NCI-H2196 treated with DMSO at 0.1 percent for 48 hours (cell line): ENCODE results near the gene DGLUCY.
"Not testable (repeated sequence)": the region's sequence is repeated elsewhere in the genome, so short reads cannot be mapped to it uniquely, and the experiment has no call there.

Source experiments
- DNase-seq: peaks from one replicate; lab custom pipeline; 2025; ENCODE audit not compliant: unreplicated experiment; lab: John Stamatoyannopoulos, UW

The DGLUCY gene

GRCh38 chr14:91232603-91233002 lies 118.7 kb downstream of the DGLUCY start:
- no peak for DNase-seq

DNA sequence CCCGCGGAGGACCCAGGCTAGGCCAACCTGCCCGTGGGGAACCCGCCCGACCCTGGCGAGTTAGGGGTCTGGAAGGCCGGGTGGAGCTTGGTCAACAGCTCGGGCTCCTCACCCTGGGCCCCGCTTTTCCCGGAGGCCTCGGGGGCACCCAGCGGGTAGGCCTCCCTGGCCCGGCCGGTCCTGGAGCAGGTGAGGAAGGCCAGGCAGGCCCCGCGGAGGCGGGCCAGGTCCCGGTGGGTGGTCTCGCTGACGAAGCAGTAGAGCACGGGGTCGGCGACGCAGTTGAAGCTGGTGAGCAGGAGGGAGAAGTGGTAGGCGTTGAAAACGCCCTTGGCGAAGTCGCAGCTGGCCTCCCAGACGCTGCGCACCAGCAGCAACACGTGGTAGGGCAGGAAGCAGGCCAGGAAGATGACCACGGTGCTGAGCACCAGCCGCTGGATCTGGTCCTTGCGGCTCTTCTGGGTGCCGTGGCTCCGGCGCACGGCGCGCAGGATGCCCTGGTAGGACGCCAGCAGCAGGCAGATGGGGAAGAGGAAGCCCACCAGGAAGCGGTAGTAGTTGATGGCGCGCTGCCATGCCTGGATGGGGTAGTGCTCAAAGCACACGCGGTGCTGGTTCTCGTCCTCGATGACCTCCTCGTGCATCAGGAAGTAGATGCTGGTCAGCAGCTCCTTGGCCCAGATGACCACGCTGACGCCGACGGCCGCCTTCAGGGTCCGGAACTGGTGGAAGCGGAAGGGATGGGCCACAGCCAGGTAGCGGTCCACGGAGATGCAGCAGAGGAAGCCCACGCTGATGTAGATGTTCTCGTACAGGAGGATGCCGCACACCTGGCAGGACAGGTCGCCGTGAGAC lies 120.3 kb downstream of the DGLUCY start:
- no peak for DNase-seq

- DNase-seq, result no peak
These were observed 120.9 kb downstream of the DGLUCY start for GRCh38 chr14:91234791-91235114.

GRCh38 chr14:91235841-91236240 lies 122.0 kb downstream of the DGLUCY start:
- no peak for DNase-seq

DNA sequence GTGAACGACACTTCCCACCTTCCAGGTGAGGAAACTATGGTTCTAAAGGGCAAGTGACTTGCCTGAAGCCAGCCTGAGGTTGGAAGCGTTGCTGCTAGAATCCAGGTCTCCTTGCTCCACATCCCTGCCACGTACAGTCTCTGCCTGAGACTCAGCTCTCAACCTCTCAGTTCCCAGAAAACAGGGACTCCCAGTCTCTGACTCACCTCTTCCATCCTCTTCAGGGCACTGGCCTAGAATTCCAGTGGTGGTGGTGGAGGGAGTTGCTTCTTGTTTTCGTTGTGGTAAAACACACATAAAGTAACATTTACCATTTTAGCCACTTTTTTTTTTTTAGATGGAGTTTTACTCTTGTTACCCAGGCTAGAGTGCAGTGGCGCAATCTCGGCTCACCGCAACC lies 123.3 kb downstream of the DGLUCY start:
- no peak for DNase-seq

GRCh38 chr14:91238085-91238484 lies 124.2 kb downstream of the DGLUCY start:
- DNase-seq, result no peak

DNA sequence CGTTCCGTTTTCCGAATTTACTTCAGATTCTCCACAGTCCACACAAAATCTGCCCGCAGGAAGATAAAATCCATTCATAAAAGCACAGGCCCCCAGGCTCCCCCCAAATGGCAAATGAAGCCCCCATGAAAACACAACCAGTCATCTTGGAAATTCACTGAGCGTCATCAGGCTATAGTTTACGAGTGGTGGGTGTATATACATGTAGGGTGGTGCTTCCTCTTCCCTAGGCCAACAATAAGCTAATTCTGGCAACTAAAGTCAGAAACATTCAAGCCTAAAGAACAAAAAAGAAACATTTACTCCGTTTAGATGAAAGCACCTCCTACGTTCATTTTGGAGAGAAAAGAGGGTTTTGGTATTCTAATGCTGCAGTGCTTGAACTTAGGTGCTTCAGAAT lies 124.8 kb downstream of the DGLUCY start:
- DNase-seq, result no peak

DNA sequence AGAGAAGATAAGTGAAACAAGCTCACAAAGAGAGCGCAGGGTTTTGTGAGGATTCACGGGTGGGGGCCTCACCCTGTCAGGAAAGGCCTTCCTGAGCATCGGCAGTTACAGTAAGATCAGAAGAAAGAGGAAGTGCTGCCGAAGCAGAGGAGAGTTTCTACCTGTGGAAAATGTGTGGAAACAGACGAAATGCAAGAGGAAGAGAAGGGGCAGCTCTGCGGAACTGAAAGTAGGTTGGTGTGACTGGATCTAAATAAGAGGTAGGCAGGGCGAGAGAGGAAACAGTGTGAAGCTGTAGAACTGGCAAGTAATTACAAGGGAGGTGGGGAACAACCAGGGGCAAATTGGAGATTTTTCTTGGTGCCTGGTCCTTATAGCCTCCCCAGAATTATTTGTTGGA lies 128.0 kb downstream of the DGLUCY start:
- DNase-seq, result no peak

DNA sequence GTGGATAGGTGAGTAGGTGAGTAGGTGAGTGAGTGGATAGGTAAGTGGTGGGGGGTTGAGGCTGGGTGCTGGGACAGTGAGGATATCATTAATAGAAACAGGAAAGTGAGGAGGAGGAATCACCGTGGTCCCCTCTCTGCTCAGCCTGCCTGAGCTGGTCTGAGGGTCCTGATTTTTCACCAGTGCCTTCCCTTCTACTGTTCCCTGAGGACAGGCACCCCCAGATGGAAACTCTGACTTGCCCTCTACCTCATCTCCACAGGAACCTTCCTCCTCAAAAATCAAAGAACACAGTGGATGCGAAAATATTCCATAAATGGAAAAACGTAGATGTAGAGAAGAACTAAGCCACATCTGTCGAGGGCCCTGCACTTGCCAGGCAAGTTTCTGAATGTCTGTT lies 128.8 kb downstream of the DGLUCY start:
- DNase-seq, result no peak

DNA sequence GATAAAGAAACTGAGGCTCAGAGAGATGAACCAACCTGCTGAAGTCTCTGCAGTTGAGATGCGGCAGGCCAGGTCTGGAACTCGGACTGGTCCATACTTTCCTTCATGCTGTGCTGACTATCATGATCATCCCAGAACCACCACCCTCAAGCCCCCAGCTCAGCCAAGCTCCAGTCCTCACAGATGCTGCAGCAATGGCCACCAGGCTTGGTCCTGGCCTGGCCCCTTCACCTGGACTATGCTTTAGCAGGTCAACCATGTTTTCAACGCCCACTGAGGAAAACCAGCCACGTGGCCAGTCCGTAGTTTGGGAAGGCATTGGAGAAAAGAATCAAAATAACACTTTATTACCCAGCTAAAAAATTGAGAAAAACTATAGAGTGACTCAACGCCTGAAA lies 129.2 kb downstream of the DGLUCY start:
- DNase-seq, result no peak

GRCh38 chr14:91244501-91244901 lies 130.6 kb downstream of the DGLUCY start, which contains the start of gene GPR68:
GPR68 (minus strand) TSS chr14:91244704; CDS start chr14:91235050, 9,654 bp downstream.
- DNase-seq, result no peak

DNA sequence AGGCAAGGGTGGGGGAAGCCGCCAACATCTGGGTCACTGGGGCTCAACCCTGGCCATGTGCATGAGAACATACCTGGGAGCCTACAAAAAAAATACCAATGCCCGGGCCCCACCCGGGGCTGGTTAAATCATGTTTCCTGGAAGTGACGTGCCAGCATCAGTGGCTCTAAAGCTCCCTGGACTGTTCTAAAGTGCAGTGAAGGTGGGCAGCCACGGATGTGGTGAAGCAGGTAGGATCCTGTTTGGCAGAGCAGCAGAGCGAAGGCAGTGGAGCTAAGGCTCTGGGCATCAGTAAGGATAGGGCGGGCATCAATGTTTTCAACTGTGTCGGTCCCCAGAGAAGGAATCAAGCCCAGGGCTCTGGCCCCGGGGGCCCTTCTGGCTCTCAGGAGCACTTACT lies 131.2 kb downstream of the DGLUCY start:
- DNase-seq, result no peak

- not testable (repeated sequence) for DNase-seq
These were observed 131.7 kb downstream of the DGLUCY start for GRCh38 chr14:91245616-91246015.

- DNase-seq, result no peak
These were observed 132.4 kb downstream of the DGLUCY start for GRCh38 chr14:91246051-91246852.

- no peak for DNase-seq
These were observed 136.2 kb downstream of the DGLUCY start for GRCh38 chr14:91249841-91250616.

DNA sequence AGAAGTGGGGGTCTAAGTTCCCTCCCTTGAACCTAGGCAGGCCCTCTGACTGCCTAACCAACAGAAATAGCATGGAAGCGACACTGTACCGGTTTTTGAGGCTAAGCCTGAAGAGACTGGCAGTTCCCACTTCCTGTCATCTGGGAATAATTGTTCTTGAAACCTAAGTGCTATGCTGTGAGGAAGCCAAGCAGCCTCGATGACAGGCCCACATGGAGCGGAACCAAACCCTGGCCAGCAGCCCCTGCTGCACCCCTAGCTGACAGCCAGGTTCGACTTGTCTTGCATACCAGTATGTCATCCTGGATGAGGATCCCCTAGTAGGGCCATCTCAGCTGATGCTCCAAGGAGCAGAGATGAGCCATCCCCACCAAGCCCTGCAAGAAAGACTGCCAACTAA lies 137.0 kb downstream of the DGLUCY start:
- DNase-seq, result no peak

GRCh38 chr14:91252871-91253794 lies 139.3 kb downstream of the DGLUCY start:
- no peak for DNase-seq

GRCh38 chr14:91253795-91254323 lies 140.0 kb downstream of the DGLUCY start:
- no peak for DNase-seq

GRCh38 chr14:91254461-91254860 lies 140.6 kb downstream of the DGLUCY start:
- no peak for DNase-seq

- DNase-seq, result no peak
These were observed 141.3 kb downstream of the DGLUCY start for GRCh38 chr14:91255026-91255695.
